Measurements from ENCODE around the gene ANGPTL4.

GRCh38 chr19:8340341-8341096, 23.4 kb upstream of the ANGPTL4 start:
- TF ChIP-seq CTCF (conservative IDR thresholded peaks at IDR 0.05) (no peak), ZFX (IDR thresholded peaks at IDR 0.05) (no peak)

Data from C4-2B (cell line).